HFFc6 (cell line): ENCODE data around the gene CEP70. TPM values are rescaled to one million over a fixed set of nuclear protein-coding genes. Genes with fewer than 3 reads are reported as not detected.
"Not testable (repeated sequence)": the region's sequence is repeated elsewhere in the genome, so short reads cannot be mapped to it uniquely, and the experiment has no call there.

Experiments used
- DNase-seq: peaks from one replicate; pipeline ENCODE4 v3.0.0-alpha.2; 2018
- H3K27ac Mint-ChIP-seq: 2 replicates; pipeline ENCODE4 v1.8.0; 2020; ENCODE audit warnings: mild to moderate bottlenecking, mixed read lengths
- H3K27me3 Mint-ChIP-seq: 2 replicates; pipeline ENCODE4 v1.8.0; 2021; ENCODE audit warnings: mild to moderate bottlenecking, moderate library complexity, mixed read lengths; ENCODE audit not compliant: insufficient read depth
- H3K36me3 Mint-ChIP-seq: 2 replicates; pipeline ENCODE4 v1.8.0; 2021; ENCODE audit warnings: low read depth, mixed read lengths
- H3K4me1 Mint-ChIP-seq: 2 replicates; pipeline ENCODE4 v1.8.0; 2020; ENCODE audit warnings: low read depth, mixed read lengths
- H3K4me3 Mint-ChIP-seq: 2 replicates; pipeline ENCODE4 v1.8.0; 2020; ENCODE audit warnings: mild to moderate bottlenecking, moderate library complexity, mixed read lengths
- H3K9me3 Mint-ChIP-seq: 2 replicates; pipeline ENCODE4 v1.8.0; 2020; ENCODE audit warnings: mild to moderate bottlenecking, mixed read lengths
- CTCF ChIP-seq: fragments of 200-600 bp; sonication (generic); IDR thresholded peaks from 2 replicates; pipeline ENCODE4 v1.5.0; 2021; ENCODE audit warnings: antibody characterized with exemption, mild to moderate bottlenecking
- total RNA-seq, 6 experiments: library from RNA; stranded (reverse); fragmentation: NEBNext Ultra II Directional; extraction: Animal tissue kit (Norgen Biotek cat#: 25700); gene quantifications; 2 replicates in 1 of 6; 3 replicates in 5 of 6; pipeline ENCODE4 v1.2.3, GENCODE V29; 2021

CEP70 gene
- total RNA-seq, 6 experiments from 2014 or later = 11.5 to 18.9 (median 17.3) TPM

- Mint-ChIP-seq H3K27me3 (peaks cover 3% of the 10 kb centered on the region), H3K4me1 (peaks cover 42% of the 10 kb centered on the region), H3K27ac (no peak overlapping the region), H3K36me3 (peaks cover 25% of the 10 kb centered on the region), H3K9me3 (peaks cover 19% of the 10 kb centered on the region), H3K4me3 (no peak overlapping the region)
- no peak for DNase-seq
- TF ChIP-seq CTCF = no peak
Measured at GRCh38 chr3:138491971-138492370, 102.1 kb downstream of the CEP70 start.

GRCh38 chr3:138486580-138486979 lies 107.5 kb downstream of the CEP70 start:
- H3K4me3 Mint-ChIP-seq, DNase-seq, H3K27me3 Mint-ChIP-seq, H3K4me1 Mint-ChIP-seq, H3K27ac Mint-ChIP-seq: not testable (repeated sequence)
- Mint-ChIP-seq H3K36me3 (peaks cover 37% of the 10 kb centered on the region), H3K9me3 (peaks cover 38% of the 10 kb centered on the region)

GRCh38 chr3:138484672-138485071 lies 109.4 kb downstream of the CEP70 start:
- not testable (repeated sequence) for H3K4me3 Mint-ChIP-seq, H3K27me3 Mint-ChIP-seq, H3K27ac Mint-ChIP-seq, DNase-seq, H3K4me1 Mint-ChIP-seq
- Mint-ChIP-seq H3K9me3 (peaks cover 38% of the 10 kb centered on the region), H3K36me3 (peaks cover 37% of the 10 kb centered on the region)

GRCh38 chr3:138479438-138479863 lies 114.6 kb downstream of the CEP70 start:
- Mint-ChIP-seq H3K4me1 (no peaks in the 10 kb centered on the region), H3K9me3 (no peaks in the 10 kb centered on the region), H3K4me3 (no peak overlapping the region), H3K27ac (no peak overlapping the region), H3K36me3 (no peaks in the 10 kb centered on the region), H3K27me3 (0 out of 2 replicates have a peak, but pooled peaks cover 1% of the 10 kb centered on the region)
- TF ChIP-seq CTCF = peak; percentile 89
- DNase-seq = peak; percentile 41

- Mint-ChIP-seq H3K27ac (no peak overlapping the region), H3K4me3 (no peak overlapping the region), H3K36me3 (no peaks in the 10 kb centered on the region), H3K9me3 (no peaks in the 10 kb centered on the region), H3K4me1 (no peaks in the 10 kb centered on the region), H3K27me3 (0 out of 2 replicates have a peak, but pooled peaks cover 1% of the 10 kb centered on the region)
- TF ChIP-seq CTCF = no peak
- no peak for DNase-seq
Measured at GRCh38 chr3:138477801-138478200, 116.3 kb downstream of the CEP70 start.

GRCh38 chr3:138477120-138477519 lies 116.9 kb downstream of the CEP70 start:
- Mint-ChIP-seq H3K36me3 (no peaks in the 10 kb centered on the region), H3K27ac (no peak overlapping the region), H3K4me1 (no peaks in the 10 kb centered on the region), H3K27me3 (0 out of 2 replicates have a peak, but pooled peaks cover 1% of the 10 kb centered on the region), H3K4me3 (no peak overlapping the region), H3K9me3 (no peaks in the 10 kb centered on the region)
- DNase-seq = no peak
- no peak for TF ChIP-seq CTCF

GRCh38 chr3:138476526-138476925 lies 117.5 kb downstream of the CEP70 start:
- Mint-ChIP-seq H3K4me3 (no peak overlapping the region), H3K36me3 (no peaks in the 10 kb centered on the region), H3K27me3 (0 out of 2 replicates have a peak, but pooled peaks cover 1% of the 10 kb centered on the region), H3K4me1 (peaks cover 2% of the 10 kb centered on the region), H3K9me3 (no peaks in the 10 kb centered on the region), H3K27ac (no peak overlapping the region)
- TF ChIP-seq CTCF = no peak
- DNase-seq = no peak
